ENCODE data around the gene CYP27C1. TPM values are rescaled to one million over a fixed set of nuclear protein-coding genes. Genes with fewer than 3 reads are reported as not detected.
"Not testable (repeated sequence)": the region's sequence is repeated elsewhere in the genome, so short reads cannot be mapped to it uniquely, and the experiment has no call there.

CYP27C1 gene
- total RNA-seq, 2 donors from 2014 or later, result 0.19 TPM; not detected in 1

GRCh38 chr2:127164761-127165538 is 55.1 kb downstream of the CYP27C1 start:
- intact Hi-C loops (cut with DNase I), result no loop called here
- DNase-seq, result no peak
- Histone ChIP-seq H3K27me3 (no peaks in the 10 kb centered on the region), H3K4me3 (no peak overlapping the region), H3K4me1 (no peaks in the 10 kb centered on the region), H3K36me3 (no peaks in the 10 kb centered on the region), H3K9ac (ENCODE audit: low read depth in 2 of 2, low read length in 2 of 2) (no peak overlapping the region), H3K27ac (no peak overlapping the region), H3K9me3 (no peaks in the 10 kb centered on the region)
- no peak for TF ChIP-seq CTCF (IDR thresholded peaks at IDR 0.05)

- H3K36me3 ChIP-seq, result no peaks in the 10 kb centered on the region
These were observed 56.2 kb downstream of the CYP27C1 start for GRCh38 chr2:127163921-127164320.

GRCh38 chr2:127163090-127163406 is 57.1 kb downstream of the CYP27C1 start:
- intact Hi-C loops (cut with DNase I); H3K27me3 ChIP-seq; H3K9me3 ChIP-seq; H3K4me3 ChIP-seq; DNase-seq; H3K36me3 ChIP-seq; H3K9ac ChIP-seq (ENCODE audit: low read depth in 2 of 2, low read length in 2 of 2); H3K27ac ChIP-seq; H3K4me1 ChIP-seq: not testable (repeated sequence)

More at GRCh38 chr2:127163921-127164320, 56.2 kb downstream of the CYP27C1 start:
- intact Hi-C loops (cut with DNase I), result no loop called here
- no peak for TF ChIP-seq CTCF (IDR thresholded peaks at IDR 0.05)
- DNase-seq, result no peak
- no peak overlapping the region for H3K9ac ChIP-seq (ENCODE audit: low read depth in 2 of 2, low read length in 2 of 2)
- H3K4me3 ChIP-seq, result no peak overlapping the region
- H3K27ac ChIP-seq, result no peak overlapping the region
- no peaks in the 10 kb centered on the region for H3K4me1 ChIP-seq
- no peaks in the 10 kb centered on the region for H3K9me3 ChIP-seq
- no peaks in the 10 kb centered on the region for H3K27me3 ChIP-seq

GRCh38 chr2:127162261-127163089 is 57.6 kb downstream of the CYP27C1 start:
- H3K27ac ChIP-seq, result no peak overlapping the region
- no peaks in the 10 kb centered on the region for H3K4me1 ChIP-seq
- no peak overlapping the region for H3K9ac ChIP-seq (ENCODE audit: low read depth in 2 of 2, low read length in 2 of 2)
- H3K9me3 ChIP-seq, result no peaks in the 10 kb centered on the region
- TF ChIP-seq CTCF (IDR thresholded peaks at IDR 0.05), result no peak
- intact Hi-C loops (cut with DNase I), result no loop called here
- no peaks in the 10 kb centered on the region for H3K27me3 ChIP-seq
- H3K4me3 ChIP-seq, result no peak overlapping the region
- no peak for DNase-seq
- no peaks in the 10 kb centered on the region for H3K36me3 ChIP-seq

- no peaks in the 10 kb centered on the region for H3K36me3 ChIP-seq
- intact Hi-C loops (cut with DNase I), result no loop called here
- no peaks in the 10 kb centered on the region for H3K27me3 ChIP-seq
- no peaks in the 10 kb centered on the region for H3K9me3 ChIP-seq
- no peak overlapping the region for H3K27ac ChIP-seq
- H3K4me1 ChIP-seq, result no peaks in the 10 kb centered on the region
- H3K4me3 ChIP-seq, result no peak overlapping the region
- no peak overlapping the region for H3K9ac ChIP-seq (ENCODE audit: low read depth in 2 of 2, low read length in 2 of 2)
- no peak for DNase-seq
- no peak for TF ChIP-seq CTCF (IDR thresholded peaks at IDR 0.05)
These were observed 58.6 kb downstream of the CYP27C1 start for GRCh38 chr2:127161176-127162136.

All from colonic mucosa (tissue), 4 donors.